GM21619 (cell line): ENCODE data around the gene CPLANE2.
A peak's percentile ranks its signal among the peaks of the same experiment; 100 is the strongest.
"Not testable (repeated sequence)": the region's sequence is repeated elsewhere in the genome, so short reads cannot be mapped to it uniquely, and the experiment has no call there.

Experiments used
- ATAC-seq: cut with Tn5 transposase; IDR thresholded peaks from one replicate; pipeline ENCODE4 v1.9.1; 2021; ENCODE audit not compliant: unreplicated experiment

CPLANE2 gene

DNA sequence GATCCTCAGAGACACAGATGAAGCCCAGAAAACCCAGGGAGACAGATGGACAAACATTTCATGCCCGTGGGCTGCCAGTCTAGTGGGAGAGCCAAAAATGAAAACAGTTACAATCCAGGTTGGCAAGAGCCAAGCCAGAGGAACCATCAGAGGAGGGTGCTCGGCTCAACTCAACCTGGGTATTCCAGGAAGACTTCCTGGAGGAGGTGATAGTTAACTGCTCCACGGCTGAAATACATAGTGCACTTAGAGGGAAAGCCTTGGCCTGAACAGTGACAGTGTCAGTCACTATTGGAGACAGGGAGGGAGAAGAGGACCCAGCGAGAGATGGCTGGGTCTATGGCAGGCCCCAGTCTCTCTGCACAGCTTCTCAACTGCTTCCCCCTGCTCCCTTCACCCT is 26.4 kb downstream of the CPLANE2 start:
- no peak for ATAC-seq

DNA sequence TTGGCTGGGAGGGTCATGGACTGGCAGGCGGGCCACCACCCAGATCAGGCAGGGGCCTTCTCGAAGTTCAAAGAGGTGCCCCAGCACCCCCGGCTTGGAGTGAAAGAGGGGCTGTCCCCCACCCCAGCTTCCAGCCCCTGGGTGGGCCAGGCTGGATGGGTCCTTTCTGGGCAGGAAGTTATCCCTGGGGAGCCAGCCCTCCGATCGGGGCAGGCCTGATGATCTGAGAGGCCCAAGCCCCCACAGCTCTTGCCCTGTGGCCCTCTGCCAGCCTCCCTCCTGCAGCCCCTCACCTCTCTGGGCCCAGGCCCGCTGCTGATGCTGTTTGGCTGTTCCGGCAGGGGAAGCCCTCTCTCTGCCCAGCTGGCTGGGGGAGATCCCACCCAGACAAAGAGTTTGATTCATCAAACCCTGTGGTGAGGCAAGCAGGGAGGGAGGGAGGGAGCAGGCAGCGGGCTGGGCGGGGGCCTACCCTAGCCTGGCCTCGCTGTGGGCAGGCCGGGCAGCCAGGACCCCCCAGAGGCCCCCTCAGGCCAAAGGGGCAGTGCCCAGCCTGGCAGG is 27.1 kb downstream of the CPLANE2 start:
- ATAC-seq, result no peak

DNA sequence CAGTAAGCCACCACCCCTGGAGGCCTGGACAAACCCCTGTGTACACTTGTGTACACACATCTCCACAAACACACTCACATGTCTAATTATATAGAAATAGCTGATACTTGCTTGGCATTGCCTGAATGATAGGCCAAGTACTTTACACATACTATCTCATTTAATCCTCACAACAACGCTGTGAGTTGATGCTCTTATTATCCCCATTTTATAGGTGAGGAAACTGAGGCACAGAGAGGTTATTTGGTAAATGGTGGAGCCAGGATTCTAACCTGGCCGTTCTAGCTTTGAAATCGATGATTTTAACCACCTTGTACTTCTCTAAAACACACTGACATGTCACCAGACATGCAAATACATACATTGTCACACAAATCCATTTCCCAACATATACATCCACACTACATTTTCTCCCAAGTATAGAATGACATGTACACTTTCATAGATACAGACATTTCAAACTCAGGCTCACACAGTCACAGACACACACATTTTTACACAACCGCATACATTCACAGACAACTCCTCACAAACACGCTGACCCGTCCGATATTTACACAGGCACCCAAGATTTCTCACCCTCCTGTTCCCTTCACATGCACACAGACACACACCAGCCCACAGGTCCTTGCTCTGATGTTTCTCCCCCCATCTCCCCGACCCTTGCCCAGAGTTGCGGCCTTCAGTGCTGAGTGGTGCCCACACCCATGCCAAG is 27.7 kb downstream of the CPLANE2 start:
- ATAC-seq, result no peak

DNA sequence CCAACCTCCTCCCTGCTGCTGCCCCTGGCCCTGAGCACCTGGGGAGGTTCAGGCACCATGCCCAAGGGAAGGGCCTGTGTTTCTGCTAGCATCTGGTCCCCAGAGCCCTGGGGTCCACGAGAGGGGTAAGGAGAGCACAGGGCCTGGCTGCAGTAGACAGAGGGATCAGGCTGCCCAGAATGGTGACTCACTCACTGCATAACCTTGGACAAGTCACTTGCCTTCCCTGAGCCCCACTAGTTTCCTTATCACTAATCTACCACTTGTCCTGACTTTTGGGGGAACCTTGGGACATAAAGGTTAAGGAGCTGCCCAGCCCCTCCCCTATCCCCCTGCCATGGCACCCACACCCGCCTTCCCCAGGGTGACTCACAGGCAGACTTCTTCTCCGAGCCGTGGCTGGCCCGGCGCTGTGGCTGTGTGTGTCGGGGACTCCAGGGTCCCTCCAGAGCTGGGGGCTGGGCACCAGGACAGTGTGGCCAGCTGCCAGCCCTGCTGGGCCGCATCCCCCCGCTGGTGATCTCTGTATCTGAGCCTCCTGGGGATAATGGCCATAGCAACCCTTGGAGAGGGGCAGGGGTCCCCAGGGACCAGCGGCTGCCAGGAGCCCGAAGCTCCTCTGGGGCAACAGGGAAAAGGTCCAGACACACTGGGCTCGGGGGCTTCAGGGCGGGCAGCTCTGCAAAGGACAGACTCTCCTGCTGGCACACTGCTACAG is 28.6 kb downstream of the CPLANE2 start:
- ATAC-seq, result no peak

DNA sequence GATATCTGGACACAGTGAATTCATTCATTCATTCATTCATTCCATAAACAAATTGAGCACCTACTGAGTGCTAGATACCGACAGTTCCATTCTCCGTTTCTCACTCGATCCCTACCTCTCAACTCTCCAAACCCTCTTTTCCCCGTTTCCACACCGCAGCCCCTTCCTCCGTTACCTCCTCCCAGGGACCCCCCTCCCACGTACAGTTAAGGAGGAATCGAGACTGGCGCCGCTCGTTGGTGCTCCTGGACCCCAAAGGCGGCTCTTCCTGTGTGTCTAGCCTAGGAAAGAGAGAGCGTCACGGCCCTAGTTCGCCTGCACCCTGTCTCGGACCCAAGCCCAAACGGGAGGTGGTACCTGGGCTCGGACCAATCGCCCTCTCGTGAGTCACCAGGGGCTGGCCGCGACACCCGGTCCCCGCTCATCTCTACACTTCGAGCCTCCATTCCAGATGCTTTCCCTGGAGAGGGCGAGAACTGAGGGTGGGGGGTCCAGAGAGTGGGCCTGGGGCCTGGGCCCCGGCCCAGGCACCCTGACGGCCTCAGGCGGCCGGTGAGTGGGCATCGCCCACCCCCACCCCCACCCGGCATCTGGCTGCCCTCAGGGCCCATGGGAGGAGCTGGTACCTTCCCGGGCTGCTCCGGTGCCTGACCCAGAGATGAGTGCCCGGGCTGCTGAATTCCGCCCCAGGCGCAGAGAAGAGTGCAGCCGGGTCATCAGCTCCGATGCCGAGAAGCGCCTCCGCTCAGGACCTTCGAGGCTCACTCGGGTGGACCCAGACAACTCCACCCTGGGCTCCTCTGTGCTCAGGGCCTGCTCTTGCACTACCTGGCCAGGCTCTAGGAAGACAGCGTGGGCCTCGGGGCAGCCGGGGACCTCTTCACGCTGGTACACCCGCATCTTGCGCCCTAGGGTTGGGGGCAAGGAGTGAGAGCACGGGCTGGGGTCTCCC is 29.4 kb downstream of the CPLANE2 start:
- no peak for ATAC-seq

DNA sequence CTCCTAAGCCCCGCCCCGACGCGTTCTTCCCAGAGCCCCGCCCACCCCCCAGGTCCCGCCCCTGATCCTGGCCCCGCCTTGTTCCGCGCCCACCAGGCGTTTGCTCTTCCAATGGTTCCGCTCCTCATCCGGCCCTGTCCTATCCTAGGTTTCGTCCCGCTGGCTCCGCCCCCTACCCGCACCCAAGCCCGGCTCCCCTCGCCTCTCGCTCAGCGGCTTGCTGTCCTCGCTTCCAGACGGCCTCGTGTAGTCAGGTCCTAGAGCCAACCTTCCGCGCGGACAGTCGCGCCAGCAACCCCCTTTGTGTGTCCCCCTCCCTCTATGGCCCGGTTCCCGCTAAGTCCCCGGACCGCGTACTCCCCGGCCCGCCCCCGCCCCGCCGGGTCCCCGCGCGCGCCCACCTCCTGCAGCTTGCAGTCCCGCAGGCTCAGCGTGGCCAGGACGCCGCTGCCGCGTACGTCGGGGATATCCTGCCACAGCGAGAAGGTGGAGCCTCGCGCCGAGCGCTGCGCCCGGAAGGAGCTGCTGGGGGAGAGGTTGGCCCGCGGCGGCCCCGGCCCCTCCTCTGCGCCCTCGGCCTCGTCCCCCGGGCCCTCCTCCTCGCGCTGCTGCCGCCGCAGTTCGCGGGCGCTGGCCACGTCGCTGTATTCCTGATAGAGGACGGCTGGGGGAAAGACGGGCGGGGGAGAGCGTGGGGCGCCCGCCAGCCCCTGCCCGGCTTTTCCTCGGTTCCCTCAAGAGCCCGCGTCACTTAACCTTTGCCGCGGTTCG is 30.3 kb downstream of the CPLANE2 start:
- peak; percentile 72 for ATAC-seq

DNA sequence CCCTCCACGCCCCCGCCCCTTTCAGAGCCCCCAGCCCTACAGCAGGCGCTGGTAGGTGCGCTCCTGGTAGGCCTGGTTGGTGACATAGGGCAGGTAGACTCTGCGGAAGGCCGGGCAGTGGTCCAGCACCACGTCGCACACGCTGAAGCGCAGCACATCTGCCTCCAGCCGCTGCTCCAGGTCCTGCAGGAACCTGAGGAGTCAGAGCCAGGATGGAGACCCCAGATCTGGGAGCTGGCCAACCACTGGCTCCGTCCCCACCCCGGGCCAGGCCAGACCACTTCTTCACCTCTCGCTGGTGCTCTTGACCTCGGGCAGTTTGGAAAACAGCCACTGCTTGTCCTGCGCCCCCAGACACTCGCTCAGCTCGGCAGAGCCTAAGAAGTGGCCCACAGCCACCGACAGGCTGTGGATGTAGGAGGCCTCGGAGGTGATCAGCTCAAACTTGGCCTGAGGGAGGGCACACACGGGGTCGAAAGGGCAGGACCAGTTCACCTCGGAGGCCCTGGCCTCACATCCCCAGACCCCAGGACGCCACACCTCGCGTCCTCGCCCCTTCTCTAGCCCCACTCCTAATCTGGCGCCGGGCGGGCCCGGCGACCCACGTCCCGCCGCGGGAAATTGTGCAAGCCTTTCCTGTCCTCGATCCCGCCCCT is 31.0 kb downstream of the CPLANE2 start:
- peak; percentile 6 for ATAC-seq

DNA sequence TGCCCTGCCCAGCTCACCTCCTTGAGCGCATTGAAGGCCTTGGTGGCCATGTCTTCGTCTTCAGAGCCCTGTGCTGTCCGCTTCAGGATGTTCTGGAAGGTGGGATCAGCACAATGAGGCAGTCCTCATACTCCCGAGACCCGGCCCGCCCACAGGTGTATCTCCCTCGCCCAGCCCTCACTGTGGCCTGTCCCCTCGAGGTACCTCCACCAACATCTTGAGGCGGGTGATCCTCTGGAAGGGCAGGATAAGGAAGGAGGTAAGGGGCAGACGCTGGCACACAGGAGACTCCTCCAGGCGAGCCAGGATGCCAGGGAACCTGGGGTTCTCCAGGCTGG is 31.7 kb downstream of the CPLANE2 start:
- ATAC-seq, result no peak

DNA sequence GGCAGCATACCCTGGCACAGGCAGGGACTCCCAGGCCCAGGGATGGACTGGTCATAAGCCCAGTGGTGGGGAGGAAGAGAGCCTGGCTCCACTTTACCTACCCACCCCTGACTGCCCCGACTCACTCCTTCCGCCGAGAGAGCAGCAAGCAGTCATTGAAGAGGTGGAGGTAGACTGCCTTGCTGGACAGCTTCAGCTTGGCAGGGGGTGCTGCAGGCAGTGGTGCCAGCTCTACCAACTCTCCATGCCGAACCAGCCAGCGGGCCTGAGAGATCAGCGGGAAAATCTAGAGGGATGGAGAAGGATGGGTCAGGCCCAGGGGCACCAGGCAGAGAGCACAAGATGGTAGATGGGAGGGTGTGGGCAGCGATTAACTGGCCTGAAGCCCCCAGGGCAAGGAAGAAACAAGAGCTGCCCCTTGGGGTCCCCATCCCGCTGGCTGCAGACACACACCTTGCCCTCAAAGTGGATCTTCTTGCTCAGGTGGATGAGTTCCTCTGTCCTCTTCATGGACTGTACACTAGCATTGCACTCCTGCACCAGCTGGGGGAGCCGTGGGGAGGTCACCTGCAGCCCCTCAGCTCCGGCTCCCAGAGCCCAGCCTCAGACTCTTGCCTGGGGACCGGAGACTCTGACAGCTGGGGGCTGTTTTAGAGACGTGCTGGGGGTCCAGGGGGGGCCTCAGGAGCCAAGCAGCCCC is 32.2 kb downstream of the CPLANE2 start:
- ATAC-seq, result no peak

DNA sequence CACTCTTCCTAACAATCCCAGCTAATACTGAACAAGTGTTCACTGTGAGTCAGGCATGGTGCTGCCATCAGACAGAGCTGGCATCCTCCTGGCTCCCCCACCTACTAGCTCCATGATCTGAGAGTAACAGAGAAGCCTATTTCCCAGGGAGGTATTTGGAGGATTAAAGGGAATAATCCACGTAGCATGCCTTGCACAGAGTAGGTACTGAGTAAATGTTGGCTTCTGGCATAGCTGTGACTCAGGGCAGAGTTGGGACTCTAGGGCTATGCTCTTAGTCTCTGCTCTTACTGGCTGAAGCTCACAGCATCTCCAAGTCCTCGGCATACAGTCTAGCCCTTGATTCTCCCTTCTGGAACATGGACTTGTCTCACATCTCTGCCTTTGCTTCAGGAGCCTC is 32.8 kb downstream of the CPLANE2 start:
- no peak for ATAC-seq

DNA sequence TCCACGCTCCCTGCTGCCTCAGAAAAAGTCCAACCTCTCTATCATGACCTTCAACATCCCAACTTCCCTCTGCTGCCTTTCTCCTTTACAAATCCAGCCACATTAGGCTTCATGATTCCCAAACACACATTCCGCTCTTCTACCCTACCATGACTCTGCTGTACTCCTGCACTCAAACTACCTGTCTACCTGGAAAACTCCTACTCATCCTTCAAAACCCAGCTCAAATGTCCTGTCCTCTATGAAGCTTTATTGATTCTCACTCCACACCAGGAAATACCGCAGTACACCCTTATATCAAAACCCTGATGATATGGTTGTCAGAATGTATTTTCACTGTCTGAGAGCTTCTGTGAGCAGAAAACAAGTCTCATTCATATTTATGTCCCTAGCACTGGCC is 33.4 kb downstream of the CPLANE2 start:
- ATAC-seq, result no peak

DNA sequence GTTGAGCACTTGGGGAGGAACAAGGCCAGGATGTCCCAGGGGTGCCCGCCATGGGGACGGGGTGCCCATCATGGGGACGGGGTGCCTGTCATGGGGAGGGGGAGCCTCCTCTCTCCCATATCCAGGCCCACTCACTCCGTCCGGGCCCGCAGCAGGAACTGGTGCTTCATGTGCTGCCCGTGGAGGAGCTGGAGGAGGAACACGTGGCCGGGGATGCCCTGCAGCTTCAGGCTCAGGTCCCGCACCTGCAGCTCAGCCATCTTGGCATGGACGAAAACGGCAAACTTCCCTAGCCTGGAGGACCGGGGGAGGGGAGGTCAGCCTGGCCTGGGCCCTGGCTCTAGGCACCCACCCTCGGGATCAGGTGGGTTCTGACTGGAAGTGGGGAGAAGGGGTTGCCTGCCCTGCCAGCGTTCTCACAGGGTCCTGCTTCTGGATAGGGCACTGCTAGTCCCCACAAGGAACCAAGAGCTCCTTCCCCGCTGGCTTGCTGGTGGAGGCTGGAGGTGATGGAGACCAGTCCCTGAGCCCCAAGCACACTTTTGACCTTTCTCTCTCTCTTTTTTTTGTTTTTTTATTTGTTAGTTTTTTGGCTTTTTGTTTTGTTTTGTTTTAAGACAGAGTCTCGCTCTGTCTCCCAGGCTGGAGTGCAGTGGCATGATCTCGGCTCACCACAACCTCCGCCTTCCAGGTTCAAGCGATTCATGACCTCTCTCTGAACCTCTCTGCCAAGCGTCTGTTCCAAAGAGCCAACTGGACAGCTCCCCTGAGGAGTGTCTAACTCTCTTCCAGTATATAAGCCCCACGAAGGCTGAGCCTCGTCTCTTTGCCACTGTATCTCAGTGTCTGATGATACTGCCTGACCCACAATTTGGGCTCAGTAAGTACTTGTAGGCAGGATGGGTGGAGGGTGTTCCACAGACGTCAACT is 34.4 kb downstream of the CPLANE2 start:
- no peak for ATAC-seq

DNA sequence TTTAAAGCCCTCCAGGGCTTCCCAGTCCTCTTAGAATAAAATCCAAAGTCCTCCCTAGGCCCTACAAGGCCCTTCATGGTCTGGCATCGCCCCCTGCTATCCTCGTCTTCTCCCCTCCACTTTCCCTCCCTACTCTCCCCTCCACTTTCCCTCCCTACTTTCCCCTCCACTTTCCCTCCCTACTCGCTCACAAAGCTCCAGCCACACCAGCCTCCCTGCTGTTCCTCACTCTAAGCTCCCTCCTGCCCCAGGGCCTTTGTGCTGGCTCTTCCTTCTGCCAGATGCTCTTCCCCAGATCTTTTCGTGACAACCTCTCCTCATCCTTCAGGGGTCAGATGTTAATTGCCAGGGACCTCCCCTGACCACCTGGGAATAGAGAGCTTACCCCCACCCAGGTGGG is 37.3 kb downstream of the CPLANE2 start:
- no peak for ATAC-seq

DNA sequence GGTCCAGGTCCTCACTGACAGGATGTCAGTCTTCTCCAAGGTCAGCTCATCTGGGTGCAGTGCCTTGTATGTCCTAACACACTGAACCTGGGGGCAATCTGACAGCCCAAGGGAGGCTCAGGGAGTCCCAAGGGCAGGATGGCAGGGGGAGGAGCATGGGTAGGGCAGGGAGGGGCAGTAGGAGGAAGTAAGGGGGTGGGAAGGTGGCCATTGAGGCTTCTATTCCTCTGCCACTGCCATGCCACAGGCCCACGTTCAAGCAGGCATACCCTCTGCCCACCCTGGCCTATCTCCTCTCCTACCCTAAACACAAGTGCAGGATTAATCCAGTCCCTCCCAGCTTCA is 37.9 kb downstream of the CPLANE2 start:
- ATAC-seq, result no peak

DNA sequence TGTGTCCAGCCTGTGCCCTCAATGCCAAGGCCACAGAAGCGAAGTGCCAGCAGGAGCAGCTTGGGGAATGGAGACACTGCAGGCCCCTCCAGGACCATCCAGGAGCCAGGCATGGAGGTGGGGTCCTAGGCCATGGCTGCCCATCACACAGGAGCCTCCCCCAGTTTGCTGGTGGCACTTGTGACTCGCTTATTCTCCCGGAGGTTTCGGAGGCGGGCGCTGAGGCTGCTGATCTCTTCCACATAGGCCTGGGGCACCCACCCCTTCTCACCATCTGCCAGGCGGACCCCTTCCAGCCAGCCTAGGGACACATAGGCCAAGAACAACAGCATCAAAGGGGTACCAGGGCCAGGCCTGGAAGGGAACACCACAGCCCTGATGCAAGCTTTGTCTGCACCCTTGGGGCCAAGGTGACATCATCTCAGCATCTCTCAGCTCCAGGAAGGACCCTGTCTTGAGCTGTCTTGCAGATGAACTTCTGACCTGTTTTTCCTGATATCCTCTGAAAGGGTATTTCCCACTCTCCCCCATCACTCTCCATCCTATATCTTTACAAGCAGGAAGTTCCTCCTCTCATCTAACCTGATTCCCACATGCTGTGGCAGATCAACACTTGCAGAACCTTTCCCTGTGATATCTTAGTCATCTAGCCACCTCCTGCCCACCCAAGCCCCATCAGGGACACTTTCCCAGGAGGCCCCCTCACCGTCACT is 38.4 kb downstream of the CPLANE2 start:
- no peak for ATAC-seq

DNA sequence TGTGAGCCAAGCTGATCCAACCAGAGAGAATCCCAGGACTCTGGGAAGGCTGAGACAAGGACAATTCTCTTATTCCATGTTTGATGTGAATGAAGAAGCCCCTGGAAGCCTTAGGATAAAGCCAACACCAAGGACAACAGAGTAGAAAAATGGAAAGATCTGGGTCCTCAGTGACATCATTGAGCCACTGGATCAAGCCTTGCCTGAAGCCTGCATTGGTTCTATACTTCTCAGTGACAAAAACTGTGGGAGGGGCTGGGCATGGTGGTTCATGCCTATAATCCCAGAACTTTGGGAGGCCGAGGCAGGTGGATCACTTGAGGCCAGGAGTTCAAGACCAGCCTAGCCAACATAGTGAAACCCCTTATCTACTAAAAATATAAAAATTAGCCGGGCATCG is 40.1 kb downstream of the CPLANE2 start:
- ATAC-seq, result no peak

DNA sequence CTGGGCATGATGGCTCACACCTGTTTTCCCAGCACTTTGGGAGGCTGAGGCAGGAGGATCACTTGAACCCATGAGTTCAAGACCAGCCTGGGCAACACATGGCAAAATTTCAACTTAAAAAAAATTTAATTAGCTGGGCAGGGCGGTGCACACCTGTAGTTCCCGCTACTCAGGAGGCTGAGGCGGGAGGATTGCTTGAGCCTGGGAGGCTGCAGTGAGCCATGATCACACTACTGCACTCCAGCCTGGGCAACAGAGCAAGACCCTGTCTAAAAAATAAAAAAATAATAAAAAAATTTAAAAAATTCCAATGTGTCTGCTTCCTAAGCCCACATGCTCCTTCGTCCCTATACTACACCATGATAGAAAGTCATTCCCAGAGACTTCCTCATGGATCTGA is 40.8 kb downstream of the CPLANE2 start:
- ATAC-seq, result not testable (repeated sequence)

DNA sequence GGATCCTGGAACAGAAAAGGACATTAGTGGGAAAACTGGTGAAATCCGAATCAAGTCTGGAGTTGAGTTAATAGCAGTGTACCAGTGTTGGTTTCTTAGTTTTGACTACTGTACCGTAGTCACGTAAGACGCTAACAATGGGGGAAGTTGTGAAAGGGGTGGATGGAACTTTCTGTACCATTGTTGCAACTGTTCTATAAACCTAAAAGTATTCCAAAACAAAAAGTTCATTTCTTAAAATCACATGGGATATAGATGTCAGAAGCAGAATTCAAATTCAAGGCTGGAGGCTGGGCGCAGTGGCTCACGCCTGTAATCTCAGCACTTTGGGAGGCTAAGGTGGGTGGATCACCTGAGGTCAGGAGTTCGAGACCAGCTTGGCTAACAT is 41.5 kb downstream of the CPLANE2 start:
- no peak for ATAC-seq
